NCI-H1092 treated with DMSO at 0.1 percent for 48 hours (cell line): ENCODE measurements around the gene LYZL6.

Experiments
- DNase-seq: peaks from one replicate; lab custom pipeline; 2025; lab: John Stamatoyannopoulos, UW

The LYZL6 gene

GRCh38 chr17:35943537-35943936 is at the start of gene LYZL6:
Gene LYZL6 (minus strand): TSS chr17:35943713. CDS start chr17:35939356, 4,357 bp downstream.
- no peak for DNase-seq

- no peak for DNase-seq
Observed at GRCh38 chr17:35991075-35991474, 47.6 kb upstream of the LYZL6 start.

GRCh38 chr17:35988164-35988563 is 44.7 kb upstream of the LYZL6 start:
- DNase-seq, result no peak

DNA sequence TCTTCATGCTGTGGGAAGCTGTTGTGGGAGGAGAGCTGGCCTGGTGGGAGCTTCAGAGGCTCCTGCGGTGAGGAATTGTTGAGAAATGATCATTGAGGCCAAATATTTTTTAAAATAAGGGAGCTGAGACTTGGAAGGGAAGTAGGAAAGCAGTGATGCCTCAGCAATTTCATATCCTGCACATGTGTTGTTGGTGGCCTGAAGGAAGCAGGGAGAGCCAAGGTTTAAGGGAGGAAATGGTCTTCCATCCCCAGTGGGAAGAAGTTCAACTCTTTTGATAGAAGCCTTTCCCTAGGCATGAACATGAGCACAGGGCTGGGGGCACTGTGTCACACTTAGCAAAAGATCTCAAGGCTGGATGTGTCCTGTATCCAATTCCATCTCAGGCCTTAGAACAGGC is 43.1 kb upstream of the LYZL6 start, which contains the start of gene CCL14:
Gene CCL14, minus strand, starts transcription at position 87 of the 400 bp plus-strand sequence. Its CDS starts 80 bp downstream, at position 7.
- DNase-seq, result no peak

- DNase-seq, result no peak
Observed at GRCh38 chr17:35984140-35984539, 40.6 kb upstream of the LYZL6 start.

- DNase-seq, result no peak
Observed at GRCh38 chr17:35982409-35983191, 39.1 kb upstream of the LYZL6 start.

DNA sequence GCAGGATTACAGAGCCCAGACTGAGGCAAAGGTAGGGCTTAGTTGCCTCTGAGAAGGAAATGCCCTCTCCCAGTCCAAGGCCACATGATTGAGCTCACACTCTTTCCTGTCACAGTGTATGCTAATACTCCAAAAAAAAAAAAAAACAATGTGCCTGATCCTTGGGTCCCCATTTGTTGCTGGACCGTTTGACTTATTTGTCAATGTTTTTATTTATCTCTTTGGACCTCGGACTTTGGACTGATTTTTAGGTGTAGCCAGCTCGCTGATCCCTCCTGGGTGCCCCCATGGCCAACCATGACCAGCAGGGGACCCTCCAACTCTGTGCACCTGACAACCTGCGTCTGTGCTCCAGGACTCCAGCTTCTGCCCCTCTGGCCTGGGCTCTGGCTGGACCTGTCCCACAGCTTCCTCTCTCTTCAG is 38.4 kb upstream of the LYZL6 start:
- no peak for DNase-seq

DNA sequence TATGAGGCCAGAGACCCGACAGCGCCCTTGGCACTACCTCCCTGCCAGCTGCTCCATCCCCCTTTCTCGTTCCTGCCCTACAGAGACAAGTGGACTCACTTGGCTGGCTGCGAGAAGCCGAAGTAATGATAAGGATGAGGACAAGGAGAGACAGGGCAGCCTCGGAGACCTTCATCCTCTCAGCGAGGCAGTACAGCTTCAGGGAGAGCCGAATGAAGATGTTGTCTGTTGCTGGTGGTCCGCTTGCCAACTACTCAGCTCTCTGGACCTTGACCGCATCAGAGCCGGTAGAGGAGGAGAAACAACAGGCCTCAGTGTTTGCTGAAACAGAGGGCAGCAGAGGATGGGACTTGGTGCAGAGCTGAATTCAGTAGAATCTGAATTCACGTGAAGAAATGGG is 37.7 kb upstream of the LYZL6 start, which contains the start of gene CCL16:
Gene CCL16, minus strand, starts transcription at position 252 of the 400 bp plus-strand sequence. Its CDS starts 77 bp downstream, at position 175.
- no peak for DNase-seq

GRCh38 chr17:35978346-35978745 is 34.8 kb upstream of the LYZL6 start:
- DNase-seq, result no peak

GRCh38 chr17:35977509-35977908 is 34.0 kb upstream of the LYZL6 start:
- no peak for DNase-seq

GRCh38 chr17:35973333-35974260 is 30.1 kb upstream of the LYZL6 start:
- no peak for DNase-seq

- DNase-seq, result no peak
Observed at GRCh38 chr17:35972945-35973332, 29.4 kb upstream of the LYZL6 start.

DNA sequence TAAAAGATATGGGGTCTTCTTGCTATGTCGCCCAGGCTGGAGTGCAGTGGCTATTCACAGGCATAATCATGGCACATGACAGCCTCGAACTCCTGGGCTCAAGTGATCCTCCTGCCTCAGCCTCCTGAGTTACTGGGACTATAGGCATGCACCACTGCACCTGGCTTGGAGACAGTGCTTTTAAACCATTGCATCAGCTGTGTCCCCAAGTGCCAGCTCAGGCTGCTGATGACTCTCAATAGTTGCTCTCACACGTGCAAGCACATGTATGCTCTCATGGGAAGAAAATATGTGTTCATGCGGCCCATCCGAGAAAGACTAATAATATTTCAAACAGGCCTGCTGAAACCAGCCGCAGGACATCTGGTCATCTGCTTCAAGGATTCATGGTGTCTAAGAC is 29.0 kb upstream of the LYZL6 start:
- DNase-seq, result no peak

DNA sequence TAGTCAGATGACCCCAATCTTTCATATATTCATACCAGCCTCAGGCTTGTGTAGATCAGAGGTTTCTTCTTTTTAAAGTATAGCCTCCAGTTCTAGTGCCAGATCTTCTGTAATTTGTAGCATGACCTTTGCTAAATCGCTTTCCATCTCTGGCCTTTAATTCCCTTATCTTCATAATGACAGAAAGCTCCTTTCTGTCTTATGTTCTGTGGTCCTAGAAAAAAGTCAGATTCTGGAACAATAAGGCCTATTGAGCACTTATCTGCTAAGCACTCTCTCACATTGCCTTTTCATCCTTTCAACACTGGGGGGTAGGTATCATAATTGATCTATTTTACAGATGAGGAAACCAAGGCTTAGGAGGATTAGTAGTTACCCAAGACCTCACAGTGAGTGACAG is 28.6 kb upstream of the LYZL6 start:
- DNase-seq, result no peak

DNA sequence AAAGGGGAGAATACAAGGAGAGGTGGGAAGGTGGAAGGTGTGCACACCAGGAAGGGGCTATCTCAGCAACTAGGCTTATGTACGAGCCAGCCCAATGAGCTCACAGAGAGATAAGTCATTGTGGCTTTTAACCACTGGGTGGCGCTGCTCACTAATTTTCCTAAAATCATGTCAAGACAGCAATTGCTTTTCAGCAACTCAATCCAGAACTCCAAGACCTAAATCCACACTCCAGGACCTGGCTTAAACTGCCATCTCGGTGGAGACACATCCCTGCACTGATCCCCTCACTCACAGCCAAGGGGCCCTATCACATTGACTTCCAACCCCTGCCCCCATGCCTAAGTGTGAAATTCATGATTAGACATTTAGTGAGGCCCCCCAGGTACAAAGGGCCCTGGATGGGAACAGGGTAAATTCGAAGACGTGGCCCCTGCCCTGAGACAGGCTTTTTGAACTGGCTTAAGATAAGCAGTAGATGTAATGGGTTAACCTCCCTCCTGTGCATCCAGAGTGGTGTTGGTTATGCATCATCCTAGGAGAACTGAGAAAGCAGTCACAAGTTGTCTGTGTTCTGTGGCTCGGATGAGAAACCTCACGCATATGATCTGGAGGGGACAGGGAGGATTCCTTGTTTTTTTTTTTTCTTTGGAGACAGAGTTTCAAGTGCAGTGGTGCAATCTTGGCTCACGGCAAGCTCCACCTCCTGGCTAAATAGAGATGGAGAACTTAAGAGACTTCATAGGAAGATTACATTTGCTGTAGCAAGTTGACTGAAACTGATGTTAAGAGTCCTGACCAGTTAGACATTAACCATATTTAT is 26.3 kb upstream of the LYZL6 start:
- DNase-seq, result peak; percentile 45

DNA sequence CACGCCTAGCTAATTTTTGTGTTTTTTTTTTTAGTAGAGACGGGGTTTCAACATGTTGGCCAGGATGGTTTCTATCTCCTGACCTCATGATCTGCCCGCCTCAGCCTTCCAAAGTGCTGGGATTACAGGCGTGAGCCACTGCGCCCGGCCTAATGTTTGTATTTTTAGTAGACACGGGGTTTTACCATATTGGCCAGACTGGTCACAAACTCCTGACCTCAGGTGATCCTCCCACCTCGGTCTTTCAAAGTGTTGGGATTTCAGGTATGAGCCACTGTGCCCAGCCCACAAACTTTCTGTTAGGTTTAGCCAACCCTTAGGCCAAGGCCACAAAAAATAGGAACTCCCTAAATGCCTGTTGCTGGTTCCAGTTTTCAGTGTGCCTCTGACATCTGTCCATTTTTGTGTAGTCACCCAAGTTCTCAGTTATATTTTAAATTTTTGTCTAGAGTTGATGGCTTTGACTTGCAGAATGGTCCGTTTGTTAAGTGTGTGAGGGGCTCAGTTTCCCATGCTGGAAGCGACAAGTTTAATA is 25.1 kb upstream of the LYZL6 start:
- DNase-seq, result no peak

GRCh38 chr17:35965272-35965671 is 21.8 kb upstream of the LYZL6 start:
- no peak for DNase-seq

DNA sequence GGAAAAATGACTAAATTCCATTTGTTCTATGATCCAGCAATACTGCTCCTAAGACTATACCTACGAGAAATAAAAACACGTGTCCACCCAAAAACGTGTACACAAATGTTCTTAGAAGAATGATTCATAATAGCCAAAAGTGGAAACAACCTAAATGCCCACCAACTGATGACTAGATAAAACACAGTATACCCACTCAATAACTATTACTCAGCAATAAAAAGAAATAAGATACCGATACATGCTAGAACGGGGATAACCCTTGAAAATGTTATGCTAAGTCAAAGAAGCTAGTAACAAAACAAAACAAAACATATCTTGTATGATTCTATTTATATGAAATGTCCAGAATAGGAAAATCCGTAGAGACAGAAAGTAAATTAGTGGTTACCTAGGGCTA is 20.1 kb upstream of the LYZL6 start:
- no peak for DNase-seq

DNA sequence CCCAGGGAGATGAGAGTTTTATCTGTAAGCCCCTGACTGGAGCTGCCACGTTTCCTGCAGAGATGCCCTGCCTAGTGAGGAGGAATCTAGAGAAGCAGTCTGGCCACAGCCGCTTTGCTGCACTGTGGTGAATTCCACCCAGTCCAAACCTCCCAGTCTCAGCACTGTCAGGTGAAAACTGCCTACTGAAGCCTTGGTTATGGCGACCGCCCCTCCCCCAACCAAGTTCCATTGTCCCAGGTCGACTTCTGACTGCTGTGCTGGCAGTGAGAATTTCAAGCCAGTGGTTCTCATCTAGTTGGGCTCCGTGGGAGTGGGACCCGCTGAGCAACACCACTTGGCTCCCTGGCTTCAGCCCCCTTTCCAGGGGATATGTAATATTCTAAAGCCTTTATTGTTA is 10.2 kb upstream of the LYZL6 start:
- DNase-seq, result no peak

GRCh38 chr17:35949401-35949800 is 5.9 kb upstream of the LYZL6 start:
- no peak for DNase-seq

- no peak for DNase-seq
Observed at GRCh38 chr17:35948092-35948491, 4.6 kb upstream of the LYZL6 start.

DNA sequence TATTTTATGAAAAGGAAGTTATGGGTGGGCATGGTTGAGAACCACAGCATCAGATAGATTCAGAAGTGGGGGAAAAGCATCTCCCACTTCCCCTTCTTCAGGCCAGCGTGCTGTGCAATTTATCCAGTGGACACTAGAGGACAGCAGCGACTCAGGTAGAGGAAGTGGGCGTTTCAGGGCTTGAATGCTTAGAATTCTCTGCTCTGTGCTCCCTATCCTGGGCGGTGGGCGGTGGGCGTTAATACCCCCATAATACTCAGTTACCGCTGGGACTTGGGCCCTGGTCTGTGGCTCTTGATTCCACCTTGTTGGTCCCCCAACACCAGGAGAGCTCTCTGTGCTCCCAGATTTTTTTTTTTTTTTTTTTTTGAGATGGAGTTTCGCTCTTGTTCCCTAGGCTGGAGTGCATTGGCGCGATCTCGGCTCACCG is 3.7 kb upstream of the LYZL6 start:
- peak; percentile 49 for DNase-seq
